Measurements from ENCODE around the gene TTC14. TPM values are rescaled to one million over a fixed set of nuclear protein-coding genes. Genes with fewer than 3 reads are reported as not detected.

TTC14 gene
- total RNA-seq, 1 experiment from 2014 or later: 35.8 TPM

GRCh38 chr3:180631317-180631716 is 29.4 kb downstream of the TTC14 start:
- no TSS peak for BruUV-seq (replicated peaks)

DNA sequence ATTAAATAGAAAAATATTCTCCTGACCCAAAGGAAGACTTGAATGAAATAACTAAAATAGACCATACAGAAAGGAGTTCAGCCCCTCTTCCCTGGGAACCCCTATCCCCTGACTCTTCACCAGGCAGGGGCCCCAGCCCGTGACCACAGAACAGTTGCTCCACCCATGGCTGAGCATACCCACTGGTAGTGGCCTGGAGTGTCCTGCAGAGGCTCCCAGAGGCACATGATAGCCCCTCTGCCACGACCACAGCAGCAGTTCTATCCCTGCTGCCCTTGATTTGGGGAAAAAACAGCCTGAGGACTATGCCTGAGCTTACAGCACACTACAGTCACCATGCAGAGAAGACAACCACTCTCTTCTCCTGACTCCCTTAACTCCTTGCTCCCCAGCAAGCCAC is 31.8 kb downstream of the TTC14 start:
- Mint-ChIP-seq H3K4me1 (ENCODE audit: insufficient read depth, unreplicated experiment) (no peaks in the 10 kb centered on the region), H3K9me3 (ENCODE audit: unreplicated experiment) (no peaks in the 10 kb centered on the region), H3K27ac (ENCODE audit: low read depth, unreplicated experiment) (no peak overlapping the region), H3K27me3 (ENCODE audit: insufficient read depth, unreplicated experiment) (peaks cover 14% of the 10 kb centered on the region), H3K4me3 (ENCODE audit: unreplicated experiment) (no peak overlapping the region), H3K36me3 (ENCODE audit: insufficient read depth, unreplicated experiment) (no peaks in the 10 kb centered on the region)
- no TSS peak for BruUV-seq (replicated peaks)
- intact Hi-C loops (cut with micrococcal nuclease): no loop called here
- TF ChIP-seq, protein P1, sequence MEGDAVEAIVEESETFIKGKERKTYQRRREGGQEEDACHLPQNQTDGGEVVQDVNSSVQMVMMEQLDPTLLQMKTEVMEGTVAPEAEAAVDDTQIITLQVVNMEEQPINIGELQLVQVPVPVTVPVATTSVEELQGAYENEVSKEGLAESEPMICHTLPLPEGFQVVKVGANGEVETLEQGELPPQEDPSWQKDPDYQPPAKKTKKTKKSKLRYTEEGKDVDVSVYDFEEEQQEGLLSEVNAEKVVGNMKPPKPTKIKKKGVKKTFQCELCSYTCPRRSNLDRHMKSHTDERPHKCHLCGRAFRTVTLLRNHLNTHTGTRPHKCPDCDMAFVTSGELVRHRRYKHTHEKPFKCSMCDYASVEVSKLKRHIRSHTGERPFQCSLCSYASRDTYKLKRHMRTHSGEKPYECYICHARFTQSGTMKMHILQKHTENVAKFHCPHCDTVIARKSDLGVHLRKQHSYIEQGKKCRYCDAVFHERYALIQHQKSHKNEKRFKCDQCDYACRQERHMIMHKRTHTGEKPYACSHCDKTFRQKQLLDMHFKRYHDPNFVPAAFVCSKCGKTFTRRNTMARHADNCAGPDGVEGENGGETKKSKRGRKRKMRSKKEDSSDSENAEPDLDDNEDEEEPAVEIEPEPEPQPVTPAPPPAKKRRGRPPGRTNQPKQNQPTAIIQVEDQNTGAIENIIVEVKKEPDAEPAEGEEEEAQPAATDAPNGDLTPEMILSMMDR (IDR thresholded peaks at IDR 0.05; ENCODE audit: unreplicated experiment): no peak
- peak; percentile 13 for DNase-seq (ENCODE audit: unreplicated experiment)
- POLR2A ChIA-PET: no interaction called here
- CTCF ChIA-PET: no interaction called here

More at GRCh38 chr3:180631317-180631716, 29.4 kb downstream of the TTC14 start:
- TF ChIP-seq, protein P1 (IDR thresholded peaks at IDR 0.05; ENCODE audit: unreplicated experiment): peak; percentile 26
- peaks cover 14% of the 10 kb centered on the region for H3K27me3 Mint-ChIP-seq (ENCODE audit: insufficient read depth, unreplicated experiment)
- ChIA-PET POLR2A (no interaction called here), CTCF (interaction anchor here (1.5 kb wide), 1 partner anchor 150 kb away, joined by 5 read pairs; no protein-coding TSS in a partner anchor)
- no peaks in the 10 kb centered on the region for H3K9me3 Mint-ChIP-seq (ENCODE audit: unreplicated experiment)
- no peaks in the 10 kb centered on the region for H3K4me1 Mint-ChIP-seq (ENCODE audit: insufficient read depth, unreplicated experiment)
- no peak for DNase-seq (ENCODE audit: unreplicated experiment)
- no peak overlapping the region for H3K27ac Mint-ChIP-seq (ENCODE audit: low read depth, unreplicated experiment)
- H3K36me3 Mint-ChIP-seq (ENCODE audit: insufficient read depth, unreplicated experiment): peaks cover 6% of the 10 kb centered on the region
- no peak overlapping the region for H3K4me3 Mint-ChIP-seq (ENCODE audit: unreplicated experiment)
- intact Hi-C loops (cut with micrococcal nuclease): no loop called here

DNA sequence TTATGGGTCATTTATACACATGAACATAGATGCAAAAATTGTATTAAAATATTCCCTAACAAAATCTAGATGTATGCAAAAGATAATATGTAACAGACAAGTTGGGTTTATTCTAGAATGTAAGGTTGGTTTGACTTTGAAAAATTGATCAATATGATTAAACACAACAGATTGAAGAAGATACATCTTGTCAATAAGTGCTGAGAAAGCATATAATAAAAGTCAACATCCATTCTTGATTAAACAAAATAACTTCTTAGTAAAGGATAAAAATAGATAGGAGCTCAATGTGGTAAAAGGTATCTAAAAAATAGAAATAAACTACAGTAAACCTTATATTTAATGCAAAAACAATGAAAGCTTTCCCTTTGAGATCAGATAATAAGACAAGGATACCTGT is 39.0 kb downstream of the TTC14 start:
- TF ChIP-seq, protein P1 (IDR thresholded peaks at IDR 0.05; ENCODE audit: unreplicated experiment): no peak
- Mint-ChIP-seq H3K4me3 (ENCODE audit: unreplicated experiment) (no peak overlapping the region), H3K9me3 (ENCODE audit: unreplicated experiment) (no peaks in the 10 kb centered on the region), H3K4me1 (ENCODE audit: insufficient read depth, unreplicated experiment) (no peaks in the 10 kb centered on the region), H3K27me3 (ENCODE audit: insufficient read depth, unreplicated experiment) (peaks cover 11% of the 10 kb centered on the region), H3K27ac (ENCODE audit: low read depth, unreplicated experiment) (no peak overlapping the region), H3K36me3 (ENCODE audit: insufficient read depth, unreplicated experiment) (no peaks in the 10 kb centered on the region)
- no TSS peak for BruUV-seq (replicated peaks)
- POLR2A ChIA-PET: no interaction called here
- CTCF ChIA-PET: no interaction called here
- DNase-seq (ENCODE audit: unreplicated experiment): no peak
- intact Hi-C loops (cut with micrococcal nuclease): no loop called here

GRCh38 chr3:180646187-180646790 is 44.3 kb downstream of the TTC14 start:
- TF ChIP-seq, protein P1 (IDR thresholded peaks at IDR 0.05; ENCODE audit: unreplicated experiment): peak; percentile 36
- no peaks in the 10 kb centered on the region for H3K9me3 Mint-ChIP-seq (ENCODE audit: unreplicated experiment)
- ChIA-PET POLR2A (no interaction called here), CTCF (interaction anchor here (1.6 kb wide), 1 partner anchor 12 kb away, joined by 7 read pairs; no protein-coding TSS in a partner anchor)
- no peak overlapping the region for H3K4me3 Mint-ChIP-seq (ENCODE audit: unreplicated experiment)
- no peaks in the 10 kb centered on the region for H3K4me1 Mint-ChIP-seq (ENCODE audit: insufficient read depth, unreplicated experiment)
- DNase-seq (ENCODE audit: unreplicated experiment): peak; percentile 8
- no TSS peak for BruUV-seq (replicated peaks)
- no peak overlapping the region for H3K27ac Mint-ChIP-seq (ENCODE audit: low read depth, unreplicated experiment)
- H3K27me3 Mint-ChIP-seq (ENCODE audit: insufficient read depth, unreplicated experiment): no peaks in the 10 kb centered on the region
- intact Hi-C loops (cut with micrococcal nuclease): no loop called here
- H3K36me3 Mint-ChIP-seq (ENCODE audit: insufficient read depth, unreplicated experiment): no peaks in the 10 kb centered on the region

All from MCF 10A (cell line).